SK-N-SH (cell line): Measurements from ENCODE around the gene PIEZO2.

ENCODE experiments used
- CTCF ChIP-seq: fragments of 200-600 bp; sonication (generic); IDR thresholded peaks from 2 replicates; pipeline ENCODE4 v1.6.1; 2017; ENCODE audit warnings: antibody characterized with exemption, mild to moderate bottlenecking, moderate library complexity
- ELF1 ChIP-seq: IDR thresholded peaks from 2 replicates; pipeline ENCODE4 v1.4.0; 2012
- FOXM1 ChIP-seq: IDR thresholded peaks from 2 replicates; pipeline ENCODE4 v1.4.0; 2012; ENCODE audit warnings: low read depth, mild to moderate bottlenecking
- GABPA ChIP-seq: IDR thresholded peaks from 2 replicates; pipeline ENCODE4 v1.4.0; 2012; ENCODE audit warnings: low read depth, mild to moderate bottlenecking
- JUND ChIP-seq: IDR thresholded peaks from 2 replicates; pipeline ENCODE4 v1.4.0; 2012
- MXI1 ChIP-seq: IDR thresholded peaks from 2 replicates; pipeline ENCODE4 v1.6.1; 2012; ENCODE audit warnings: mild to moderate bottlenecking, low read depth, low read length, improper control_type of control experiment
- POLR2AphosphoS5 ChIP-seq: IDR thresholded peaks from 2 replicates; pipeline ENCODE4 v1.6.1; 2012; ENCODE audit warnings: low read depth, low read length
- RAD21 ChIP-seq: IDR thresholded peaks from 2 replicates; pipeline ENCODE4 v1.6.1; 2012; ENCODE audit warnings: mild to moderate bottlenecking, low read length
- SMC3 ChIP-seq: IDR thresholded peaks from 2 replicates; pipeline ENCODE4 v1.6.1; 2012; ENCODE audit warnings: low read depth, low read length, improper control_type of control experiment
- TEAD4 ChIP-seq: IDR thresholded peaks from 2 replicates; pipeline ENCODE4 v1.4.0; 2012; ENCODE audit warnings: mild to moderate bottlenecking, borderline replicate concordance; ENCODE audit not compliant: insufficient read depth

- no peak for TF ChIP-seq TEAD4
- TF ChIP-seq SMC3: no peak
- TF ChIP-seq ELF1: no peak
- no peak for TF ChIP-seq FOXM1
- no peak for TF ChIP-seq CTCF
- TF ChIP-seq JUND: no peak
- TF ChIP-seq RAD21: no peak
- TF ChIP-seq POLR2AphosphoS5: no peak
- no peak for TF ChIP-seq GABPA
- no peak for TF ChIP-seq MXI1
These were observed 120.3 kb downstream of the PIEZO2 start for GRCh38 chr18:11029021-11029420.
